ENCODE results near the gene RBM12.
"Not testable (repeated sequence)": the region's sequence is repeated elsewhere in the genome, so short reads cannot be mapped to it uniquely, and the experiment has no call there.

The RBM12 gene

GRCh38 chr20:35699127-35699956 lies 34.6 kb upstream of the RBM12 start, which contains the start of the genes NFS1 and ROMO1:
TSS of gene NFS1 (minus strand) at chr20:35699352. CDS start at chr20:35699288, 64 bp downstream.
TSS of gene ROMO1 (plus strand) at chr20:35699405. CDS start at chr20:35699633, 228 bp downstream.
- DNase-seq (ENCODE audit: low read depth in 2 of 2): peak; percentile 81 to 82

GRCh38 chr20:35698298-35699126 lies 33.8 kb upstream of the RBM12 start:
- DNase-seq (ENCODE audit: low read depth in 2 of 2): no peak

GRCh38 chr20:35697696-35698297 lies 33.1 kb upstream of the RBM12 start:
- no peak for DNase-seq (ENCODE audit: low read depth in 2 of 2)

- no peak for DNase-seq (ENCODE audit: low read depth in 2 of 2)
Measured at GRCh38 chr20:35695978-35696377, 31.3 kb upstream of the RBM12 start.

GRCh38 chr20:35695245-35695749 lies 30.6 kb upstream of the RBM12 start:
- DNase-seq (ENCODE audit: low read depth in 2 of 2): no peak

- no peak for DNase-seq (ENCODE audit: low read depth in 2 of 2)
Measured at GRCh38 chr20:35690265-35690664, 25.6 kb upstream of the RBM12 start.

GRCh38 chr20:35686872-35687271 lies 22.2 kb upstream of the RBM12 start:
- DNase-seq (ENCODE audit: low read depth in 2 of 2): not testable (repeated sequence)

- DNase-seq (ENCODE audit: low read depth in 2 of 2): not testable (repeated sequence)
Measured at GRCh38 chr20:35685368-35685767, 20.7 kb upstream of the RBM12 start.

GRCh38 chr20:35681960-35682359 lies 17.3 kb upstream of the RBM12 start:
- DNase-seq (ENCODE audit: low read depth in 2 of 2): no peak

- DNase-seq (ENCODE audit: low read depth in 2 of 2): no peak
Measured at GRCh38 chr20:35680452-35681183, 15.9 kb upstream of the RBM12 start.

GRCh38 chr20:35674921-35675320 lies 10.2 kb upstream of the RBM12 start:
- no peak for DNase-seq (ENCODE audit: low read depth in 2 of 2)

- no peak for DNase-seq (ENCODE audit: low read depth in 2 of 2)
Measured at GRCh38 chr20:35673884-35674283, 9.2 kb upstream of the RBM12 start.

GRCh38 chr20:35669681-35670080 lies 5.0 kb upstream of the RBM12 start:
- DNase-seq (ENCODE audit: low read depth in 2 of 2): no peak

- no peak for DNase-seq (ENCODE audit: low read depth in 2 of 2)
Measured at GRCh38 chr20:35669221-35669620, 4.5 kb upstream of the RBM12 start.

- no peak for DNase-seq (ENCODE audit: low read depth in 2 of 2)
Measured at GRCh38 chr20:35665949-35666288, 1.2 kb upstream of the RBM12 start.

GRCh38 chr20:35663516-35664465 lies 909 bp downstream of the RBM12 start:
- DNase-seq (ENCODE audit: low read depth in 2 of 2): peak; percentile 27 to 43

- DNase-seq (ENCODE audit: low read depth in 2 of 2): no peak
Measured at GRCh38 chr20:35662551-35662950, 2.1 kb downstream of the RBM12 start.

- DNase-seq (ENCODE audit: low read depth in 2 of 2): no peak
Measured at GRCh38 chr20:35661908-35662307, 2.8 kb downstream of the RBM12 start.

GRCh38 chr20:35661053-35661452 lies 3.6 kb downstream of the RBM12 start:
- no peak for DNase-seq (ENCODE audit: low read depth in 2 of 2)
